Central memory CD8-positive, alpha-beta T cell (primary cell): ENCODE data around the gene GAS7.
"Not testable (repeated sequence)": the region's sequence is repeated elsewhere in the genome, so short reads cannot be mapped to it uniquely, and the experiment has no call there.

ENCODE experiments used
- ATAC-seq: fragments of 150-1000 bp; cut with Tn5 transposase; replicated peaks from 2 replicates; pipeline ENCODE4 v1.10.0; 2022; ENCODE audit warnings: mild to moderate bottlenecking, moderate FRiP score, moderate number of reproducible peaks; ENCODE audit not compliant: poor library complexity, severe bottlenecking; ENCODE audit errors: extremely low read depth
- DNase-seq, 2 donors: peaks; one replicate each; pipeline ENCODE4 v3.0.0; 2021; ENCODE audit warnings: low spot score in 2 of 2
- H3K27ac Mint-ChIP-seq: one replicate; pipeline ENCODE4 v1.8.0; 2022; ENCODE audit warnings: low read depth, mild to moderate bottlenecking, moderate library complexity, mixed read lengths
- H3K27me3 Mint-ChIP-seq: one replicate; pipeline ENCODE4 v1.8.0; 2022; ENCODE audit warnings: mixed read lengths
- H3K36me3 Mint-ChIP-seq: one replicate; pipeline ENCODE4 v1.8.0; 2022; ENCODE audit warnings: mild to moderate bottlenecking, moderate library complexity, mixed read lengths; ENCODE audit not compliant: insufficient read depth
- H3K4me1 Mint-ChIP-seq: one replicate; pipeline ENCODE4 v1.8.0; 2022; ENCODE audit warnings: mixed read lengths
- H3K4me3 Mint-ChIP-seq: one replicate; pipeline ENCODE4 v1.8.0; 2022; ENCODE audit warnings: mild to moderate bottlenecking, moderate library complexity, mixed read lengths
- H3K9me3 Mint-ChIP-seq: one replicate; pipeline ENCODE4 v1.8.0; 2022; ENCODE audit warnings: mixed read lengths

Gene GAS7

DNA sequence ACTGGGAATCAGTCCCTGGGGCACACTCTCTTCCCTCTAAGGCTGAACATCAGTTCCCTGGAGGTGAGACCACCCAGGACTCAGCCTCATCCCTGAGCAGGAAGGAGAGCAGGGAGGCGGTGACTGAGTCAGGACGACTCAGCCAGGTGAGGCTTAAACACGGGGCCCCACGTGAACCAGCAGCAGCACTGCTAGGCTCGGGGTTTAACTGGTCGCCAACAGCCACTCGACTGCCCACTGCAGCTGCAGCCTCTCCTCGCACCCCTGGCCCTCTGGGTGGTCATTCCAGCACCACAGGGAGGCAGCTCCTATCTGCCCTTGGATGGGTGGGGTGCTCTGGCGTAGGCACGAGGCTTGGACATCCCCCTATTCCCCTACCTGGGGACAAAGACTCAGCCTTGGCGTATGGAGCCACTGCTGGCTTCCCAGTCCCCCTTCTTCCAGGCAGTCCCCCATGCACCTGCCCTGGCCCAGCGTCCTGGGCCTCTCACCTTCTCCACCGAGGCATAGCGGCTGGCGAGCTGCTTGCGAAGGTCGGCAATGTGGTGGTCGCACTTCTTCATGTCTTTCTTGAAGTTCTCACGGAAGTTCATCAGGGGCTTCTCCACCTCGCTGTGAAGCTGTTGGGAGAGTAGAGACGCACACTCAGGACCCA, 272.1 kb downstream of the GAS7 start:
- H3K4me3 Mint-ChIP-seq = no peak overlapping the region
- ATAC-seq (no peak), DNase-seq (no peak)
- H3K4me1 Mint-ChIP-seq = peaks cover 4% of the 10 kb centered on the region
- H3K27ac Mint-ChIP-seq = no peak overlapping the region
- peaks cover 8% of the 10 kb centered on the region for H3K36me3 Mint-ChIP-seq
- H3K27me3 Mint-ChIP-seq = no peaks in the 10 kb centered on the region
- no peaks in the 10 kb centered on the region for H3K9me3 Mint-ChIP-seq

DNA sequence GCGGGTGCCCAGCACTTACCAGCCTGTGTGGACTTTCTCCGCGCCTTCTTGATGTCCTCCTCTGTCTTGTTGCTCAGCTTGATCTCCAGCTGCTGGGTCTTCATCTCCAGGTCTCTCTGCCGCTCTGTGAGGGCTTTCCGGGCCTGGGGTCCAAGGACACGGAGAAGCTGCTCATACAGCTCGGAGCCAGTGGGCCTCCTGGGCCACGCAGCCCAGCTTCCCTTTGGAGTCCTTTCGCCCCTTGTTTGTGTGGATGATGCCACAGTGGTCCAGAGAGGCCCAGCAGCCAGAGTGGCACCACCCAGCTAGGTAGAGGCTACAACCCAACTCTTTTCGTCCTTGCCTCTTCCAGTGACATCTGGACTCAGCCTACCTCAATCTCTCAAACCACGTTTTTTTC, 272.9 kb downstream of the GAS7 start:
- peaks cover 8% of the 10 kb centered on the region for H3K36me3 Mint-ChIP-seq
- H3K27me3 Mint-ChIP-seq = no peaks in the 10 kb centered on the region
- peaks cover 4% of the 10 kb centered on the region for H3K4me1 Mint-ChIP-seq
- no peak for DNase-seq
- no peak overlapping the region for H3K27ac Mint-ChIP-seq
- H3K9me3 Mint-ChIP-seq = no peaks in the 10 kb centered on the region
- ATAC-seq = no peak
- H3K4me3 Mint-ChIP-seq = no peak overlapping the region

GRCh38 chr17:9924735-9925191, 273.6 kb downstream of the GAS7 start:
- no peaks in the 10 kb centered on the region for H3K9me3 Mint-ChIP-seq
- H3K27ac Mint-ChIP-seq = peak overlapping the region; percentile 73
- peaks cover 10% of the 10 kb centered on the region for H3K36me3 Mint-ChIP-seq
- ATAC-seq = no peak
- no peaks in the 10 kb centered on the region for H3K27me3 Mint-ChIP-seq
- H3K4me1 Mint-ChIP-seq = peaks cover 4% of the 10 kb centered on the region
- peak in 1 of 2 donors; percentile 13 for DNase-seq
- H3K4me3 Mint-ChIP-seq = no peak overlapping the region

- H3K27ac Mint-ChIP-seq = no peak overlapping the region
- H3K27me3 Mint-ChIP-seq = no peaks in the 10 kb centered on the region
- H3K36me3 Mint-ChIP-seq = peaks cover 13% of the 10 kb centered on the region
Observed at GRCh38 chr17:9922012-9922848, 276.2 kb downstream of the GAS7 start.

DNA sequence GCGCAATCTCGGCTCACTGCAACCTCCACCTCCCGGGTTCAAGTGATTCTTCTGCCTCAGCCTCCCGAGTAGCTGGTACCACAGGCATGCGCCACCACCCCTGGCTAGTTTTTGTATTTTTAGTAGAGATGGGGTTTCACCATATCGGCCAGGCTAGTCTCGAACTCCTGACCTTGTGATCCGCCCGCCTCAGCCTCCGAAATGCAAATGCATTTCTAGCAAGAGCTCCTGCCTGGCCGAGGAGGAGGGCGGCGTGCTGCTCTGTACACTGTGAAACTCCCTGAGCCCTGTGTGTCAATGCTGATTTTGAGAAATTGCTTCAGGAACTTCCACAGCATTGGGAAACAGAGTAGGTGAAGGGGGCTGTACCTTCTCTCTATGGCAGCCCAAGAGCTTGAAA, 277.2 kb downstream of the GAS7 start:
- not testable (repeated sequence) for H3K9me3 Mint-ChIP-seq, H3K4me3 Mint-ChIP-seq, DNase-seq, ATAC-seq, H3K27me3 Mint-ChIP-seq, H3K27ac Mint-ChIP-seq, H3K4me1 Mint-ChIP-seq
- peaks cover 16% of the 10 kb centered on the region for H3K36me3 Mint-ChIP-seq

More at GRCh38 chr17:9922012-9922848, 276.2 kb downstream of the GAS7 start:
- no peaks in the 10 kb centered on the region for H3K9me3 Mint-ChIP-seq
- peaks cover 4% of the 10 kb centered on the region for H3K4me1 Mint-ChIP-seq
- ATAC-seq (no peak), DNase-seq (no peak)
- H3K4me3 Mint-ChIP-seq = no peak overlapping the region

DNA sequence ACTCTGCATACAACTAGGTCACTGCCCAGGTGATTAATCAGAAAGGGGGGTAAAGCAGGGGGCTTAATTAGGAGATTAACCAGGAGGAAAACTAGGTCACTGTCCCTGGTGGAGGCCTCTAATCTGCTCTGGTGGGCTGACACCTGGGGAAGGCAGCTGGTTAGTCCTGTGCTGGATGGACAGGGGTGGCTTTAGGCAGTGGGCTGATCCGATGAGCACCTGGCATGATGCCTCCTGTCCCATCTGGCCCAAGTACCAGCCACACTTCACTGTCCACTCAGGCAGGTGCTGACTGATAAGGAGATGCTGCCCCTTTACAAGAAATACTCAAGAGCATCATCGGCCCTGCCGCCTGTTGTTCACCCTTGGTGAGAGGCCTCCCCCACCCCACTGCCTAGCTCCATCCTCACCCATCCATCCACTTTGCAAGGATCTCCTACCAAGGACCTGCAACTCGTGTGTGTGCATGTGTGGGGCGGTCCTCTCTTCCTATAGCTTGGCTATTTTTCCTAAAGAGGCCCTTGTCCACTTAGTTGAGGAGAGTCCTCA, 279.5 kb downstream of the GAS7 start:
- no peaks in the 10 kb centered on the region for H3K4me1 Mint-ChIP-seq
- no peak overlapping the region for H3K4me3 Mint-ChIP-seq
- no peaks in the 10 kb centered on the region for H3K9me3 Mint-ChIP-seq
- H3K27me3 Mint-ChIP-seq = no peaks in the 10 kb centered on the region
- ATAC-seq (no peak), DNase-seq (no peak)
- peaks cover 24% of the 10 kb centered on the region for H3K36me3 Mint-ChIP-seq
- H3K27ac Mint-ChIP-seq = no peak overlapping the region

GRCh38 chr17:9918352-9918751, 280.1 kb downstream of the GAS7 start:
- Mint-ChIP-seq H3K9me3 (no peaks in the 10 kb centered on the region), H3K36me3 (peaks cover 25% of the 10 kb centered on the region), H3K4me1 (no peaks in the 10 kb centered on the region), H3K27ac (no peak overlapping the region), H3K27me3 (no peaks in the 10 kb centered on the region), H3K4me3 (no peak overlapping the region)
- DNase-seq (no peak), ATAC-seq (no peak)

DNA sequence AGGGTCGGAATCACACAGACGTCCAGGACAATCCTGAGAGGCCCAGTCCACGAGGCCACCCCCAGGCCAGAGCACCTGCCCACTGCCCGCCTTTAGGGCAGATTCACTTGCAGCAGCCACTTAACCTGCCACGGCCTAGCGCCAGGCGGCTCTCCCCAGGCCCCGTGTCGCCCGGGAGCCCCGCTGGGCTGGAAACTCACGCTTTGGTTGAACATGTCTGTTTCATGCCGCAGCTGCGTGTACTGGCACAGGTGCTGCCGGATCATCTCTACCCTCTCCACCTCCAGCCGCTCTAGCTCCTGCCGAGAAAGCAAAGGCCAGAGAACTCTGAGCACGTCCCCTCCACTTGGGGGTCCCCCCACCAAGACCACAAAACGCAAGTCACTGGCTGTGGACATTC, 280.6 kb downstream of the GAS7 start:
- peaks cover 25% of the 10 kb centered on the region for H3K36me3 Mint-ChIP-seq
- H3K27ac Mint-ChIP-seq = no peak overlapping the region
- DNase-seq (no peak), ATAC-seq (no peak)
- no peaks in the 10 kb centered on the region for H3K4me1 Mint-ChIP-seq
- no peaks in the 10 kb centered on the region for H3K9me3 Mint-ChIP-seq
- no peak overlapping the region for H3K4me3 Mint-ChIP-seq
- no peaks in the 10 kb centered on the region for H3K27me3 Mint-ChIP-seq

DNA sequence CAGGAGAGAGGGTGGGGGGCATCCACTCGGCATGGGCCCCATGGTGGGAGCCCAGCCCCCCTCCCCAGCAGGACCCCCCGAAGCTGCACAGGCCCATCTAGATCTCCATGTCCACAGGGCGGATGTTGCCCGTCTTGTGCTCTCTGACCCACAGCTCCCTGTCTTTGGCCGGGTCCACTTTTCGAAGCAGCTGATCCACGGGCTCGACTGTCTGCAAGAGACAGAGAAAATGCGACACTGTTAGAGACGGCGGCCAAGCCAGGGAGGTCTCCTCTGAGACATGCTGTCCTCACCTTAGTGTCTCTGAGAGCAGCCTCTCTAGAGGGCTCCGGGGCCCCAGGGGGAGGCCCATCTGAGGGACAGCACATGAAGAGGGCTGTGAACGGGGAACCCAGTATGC, 281.3 kb downstream of the GAS7 start:
- no peaks in the 10 kb centered on the region for H3K27me3 Mint-ChIP-seq
- no peak for DNase-seq
- H3K9me3 Mint-ChIP-seq = no peaks in the 10 kb centered on the region
- no peak overlapping the region for H3K4me3 Mint-ChIP-seq
- no peak overlapping the region for H3K27ac Mint-ChIP-seq
- no peak for ATAC-seq
- H3K36me3 Mint-ChIP-seq = peaks cover 22% of the 10 kb centered on the region
- H3K4me1 Mint-ChIP-seq = no peaks in the 10 kb centered on the region

DNA sequence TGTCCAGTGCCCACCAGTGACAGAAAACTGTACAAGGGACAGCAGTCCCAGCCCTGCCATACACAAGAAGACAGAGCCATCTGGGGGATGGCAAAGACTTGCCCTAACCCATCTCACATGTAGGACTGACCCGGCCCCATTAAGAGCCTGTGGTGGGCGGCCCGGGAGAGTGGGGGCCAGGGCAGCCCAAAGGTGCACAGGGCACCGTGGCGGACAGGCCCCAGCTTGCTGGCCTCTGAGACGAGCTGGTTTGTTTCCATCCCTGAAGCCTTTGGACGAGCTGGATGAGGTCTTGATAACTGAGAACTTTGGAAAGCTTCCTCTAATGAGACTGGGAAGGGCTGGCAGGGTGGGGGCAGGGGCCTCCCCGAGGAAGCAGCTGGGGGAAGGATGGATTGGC, 282.3 kb downstream of the GAS7 start:
- Mint-ChIP-seq H3K9me3 (no peaks in the 10 kb centered on the region), H3K36me3 (peaks cover 23% of the 10 kb centered on the region), H3K27me3 (no peaks in the 10 kb centered on the region), H3K27ac (no peak overlapping the region), H3K4me1 (no peaks in the 10 kb centered on the region), H3K4me3 (no peak overlapping the region)
- DNase-seq (no peak), ATAC-seq (no peak)

GRCh38 chr17:9913476-9913875, 284.9 kb downstream of the GAS7 start:
- H3K27ac Mint-ChIP-seq = no peak overlapping the region
- H3K4me1 Mint-ChIP-seq = peaks cover 6% of the 10 kb centered on the region
- peaks cover 10% of the 10 kb centered on the region for H3K27me3 Mint-ChIP-seq
- no peak overlapping the region for H3K4me3 Mint-ChIP-seq
- ATAC-seq (no peak), DNase-seq (no peak)
- no peaks in the 10 kb centered on the region for H3K9me3 Mint-ChIP-seq
- H3K36me3 Mint-ChIP-seq = peaks cover 15% of the 10 kb centered on the region

DNA sequence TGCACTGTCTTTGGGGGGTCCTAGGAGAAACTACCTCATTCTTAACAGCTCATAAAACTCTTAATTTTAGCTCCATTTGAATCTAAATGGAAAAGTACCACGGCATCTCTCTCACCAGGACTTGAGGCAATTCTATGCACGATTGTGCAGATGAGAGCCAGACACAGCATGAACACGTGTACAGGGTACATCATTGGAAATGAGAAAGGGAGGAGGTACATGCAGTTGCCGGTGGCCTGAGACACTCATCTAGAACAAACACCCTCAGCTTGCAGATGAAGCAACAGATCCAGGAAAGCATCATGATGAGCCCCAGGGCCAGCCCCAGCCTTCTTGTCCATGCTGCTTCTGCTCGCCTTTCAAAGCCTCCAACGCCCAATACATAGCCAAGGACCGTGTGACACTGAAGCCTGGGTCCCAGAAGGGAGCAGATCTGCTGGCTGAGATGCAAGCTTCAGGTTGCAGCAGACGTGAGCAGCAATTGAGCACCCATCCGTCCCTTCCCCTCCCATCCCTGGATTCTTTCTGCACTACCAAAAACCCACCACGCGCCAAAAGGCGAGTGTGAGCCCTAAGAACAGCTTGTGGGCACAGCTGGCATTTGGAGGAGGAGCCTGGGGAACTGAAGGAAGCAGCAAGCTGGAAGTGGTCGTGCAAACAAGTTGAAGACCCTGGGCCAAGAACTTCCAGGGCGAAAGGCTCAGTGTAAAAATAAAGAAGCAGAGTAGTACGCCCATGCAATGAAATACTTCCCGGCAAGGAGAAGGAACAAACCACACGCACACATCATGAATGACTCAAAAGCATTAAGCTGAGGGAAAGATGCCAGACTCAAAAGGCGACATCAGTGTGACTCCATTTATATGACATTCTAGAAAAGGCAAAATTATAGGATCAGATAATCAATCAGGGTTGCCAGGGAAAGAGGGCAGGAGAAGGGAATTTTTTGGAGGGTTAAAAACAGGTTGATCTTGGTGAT, 286.0 kb downstream of the GAS7 start:
- no peak for DNase-seq
- ATAC-seq = no peak
- Mint-ChIP-seq H3K9me3 (no peaks in the 10 kb centered on the region), H3K27ac (no peak overlapping the region), H3K4me1 (peaks cover 6% of the 10 kb centered on the region), H3K4me3 (no peak overlapping the region), H3K36me3 (peaks cover 15% of the 10 kb centered on the region), H3K27me3 (peaks cover 10% of the 10 kb centered on the region)
